H1 (cell line): ENCODE results near the gene LYRM4. TPM values are rescaled to one million over a fixed set of nuclear protein-coding genes. Genes with fewer than 3 reads are reported as not detected.

Source experiments
- CTCF ChIA-PET: fragments of 300-600 bp; sonication (Branson Sonifier 250); formaldehyde crosslinking; loops from one replicate; lab custom pipeline; 2021; ENCODE audit not compliant: partially characterized antibody; lab: Charles Lee
- POLR2A ChIA-PET: fragments of 300-600 bp; sonication (Branson Sonifier 250); formaldehyde crosslinking; loops from one replicate; lab custom pipeline; 2021; ENCODE audit warnings: inconsistent platforms; ENCODE audit not compliant: partially characterized antibody; lab: Charles Lee
- DNase-seq, 2 experiments: peaks; one replicate each; pipeline versions ENCODE4 v3.0.0 to v3.0.0-alpha.2; 2010 to 2022; ENCODE audit warnings: low spot score in 2 of 2, low read depth in 1 of 2, mixed read lengths in 1 of 2
- FAIRE-seq: peaks from 2 replicates; lab custom pipeline; 2011; peaks lifted over from hg19 to GRCh38; lab: Jason Lieb, UNC
- H2AFZ ChIP-seq: 2 replicates; pipeline ENCODE4 v1.8.1; 2012; ENCODE audit warnings: low read length, inconsistent platforms
- H2AK5ac ChIP-seq: 2 replicates; pipeline ENCODE4 v1.6.1; 2013; ENCODE audit warnings: low read depth, low read length
- H2BK120ac ChIP-seq: replicated peaks from 2 replicates; pipeline ENCODE3; 2013; ENCODE audit warnings: low read depth, low read length, inconsistent platforms
- H2BK12ac ChIP-seq: 2 replicates; pipeline ENCODE4 v1.6.1; 2013; ENCODE audit warnings: low read depth, low read length
- H2BK15ac ChIP-seq: 2 replicates; pipeline ENCODE4 v1.6.1; 2013; ENCODE audit warnings: low read length
- H2BK20ac ChIP-seq: 2 replicates; pipeline ENCODE4 v1.6.1; 2013; ENCODE audit warnings: low read length
- H2BK5ac ChIP-seq: 2 replicates; pipeline ENCODE4 v1.6.1; 2013; ENCODE audit warnings: low read depth, low read length
- H3K14ac ChIP-seq: 2 replicates; pipeline ENCODE4 v1.6.1; 2013; ENCODE audit warnings: inconsistent platforms; ENCODE audit not compliant: insufficient read length
- H3K18ac ChIP-seq: 2 replicates; pipeline ENCODE4 v1.6.1; 2013; ENCODE audit warnings: low read length; ENCODE audit errors: extremely low read depth
- H3K23ac ChIP-seq: 2 replicates; pipeline ENCODE4 v1.6.1; 2013; ENCODE audit warnings: inconsistent platforms; ENCODE audit not compliant: insufficient read length
- H3K23me2 ChIP-seq: 2 replicates; pipeline ENCODE4 v1.6.1; 2013; ENCODE audit warnings: low read depth, low read length
- H3K27ac ChIP-seq: 2 replicates; pipeline ENCODE4 v1.6.1; 2011; ENCODE audit warnings: low read depth, low read length, inconsistent platforms
- H3K27me3 ChIP-seq, 4 experiments: replicated peaks in 1 of 4; 1 replicate in 1 of 4; 2 replicates in 3 of 4; pipeline versions ENCODE4 v1.6.1 to v1.8.1; 2011 to 2013; ENCODE audit warnings: low read length in 3 of 4, mild to moderate bottlenecking in 3 of 4, inconsistent platforms in 2 of 4, mixed read lengths in 2 of 4, moderate library complexity in 1 of 4; ENCODE audit not compliant: control insufficient read depth in 3 of 4, insufficient read depth in 3 of 4; ENCODE audit errors: extremely low read depth in 1 of 4
- H3K36me3 ChIP-seq, 4 experiments: 2 replicates each; pipeline versions ENCODE4 v1.6.1 to v1.8.1; 2011 to 2013; ENCODE audit warnings: mild to moderate bottlenecking in 4 of 4, low read length in 3 of 4, moderate library complexity in 2 of 4, control low read depth in 1 of 4, inconsistent platforms in 1 of 4; ENCODE audit not compliant: insufficient read depth in 4 of 4, control insufficient read depth in 2 of 4
- H3K4ac ChIP-seq: replicated peaks from 2 replicates; pipeline ENCODE3; 2013; ENCODE audit warnings: low read length, low read depth, mixed read lengths, inconsistent platforms; ENCODE audit not compliant: insufficient read length
- H3K4me1 ChIP-seq, 4 experiments: replicated peaks in 1 of 4; 1 replicate in 1 of 4; 2 replicates in 3 of 4; pipeline versions ENCODE4 v1.6.1 to v1.8.1; 2011 to 2013; ENCODE audit warnings: low read length in 3 of 4, inconsistent platforms in 2 of 4, mixed read lengths in 1 of 4; ENCODE audit not compliant: insufficient read depth in 4 of 4, control insufficient read depth in 3 of 4
- H3K4me2 ChIP-seq, 2 experiments: 2 replicates each; pipeline versions ENCODE4 v1.6.1 to v1.8.1; 2011 to 2013; ENCODE audit warnings: low read depth in 2 of 2, low read length in 2 of 2, control low read depth in 1 of 2, inconsistent platforms in 1 of 2, mild to moderate bottlenecking in 1 of 2; ENCODE audit not compliant: insufficient read depth in 1 of 2
- H3K4me3 ChIP-seq, 4 experiments: fragments of 200-600, 300-600 bp in 1 of 4; sonication (generic), shearing (Covaris generic), sonication (Bioruptor Twin) in 1 of 4; 2 replicates each; pipeline versions ENCODE4 v1.5.1 to v1.8.1; 2011 to 2016; ENCODE audit warnings: low read length in 4 of 4, low read depth in 3 of 4, control low read depth in 2 of 4, inconsistent platforms in 2 of 4, mild to moderate bottlenecking in 2 of 4, mixed read lengths in 1 of 4, moderate library complexity in 1 of 4; ENCODE audit not compliant: insufficient read depth in 2 of 4; ENCODE audit errors: extremely low read depth in 1 of 4
- H3K56ac ChIP-seq: replicated peaks from 2 replicates; pipeline ENCODE3; 2013; ENCODE audit warnings: low read depth, mild to moderate bottlenecking, mixed read lengths, low read length, inconsistent platforms; ENCODE audit not compliant: insufficient read length
- H3K79me1 ChIP-seq: 2 replicates; pipeline ENCODE4 v1.6.1; 2013; ENCODE audit warnings: low read depth, low read length, control low read depth
- H3K79me2 ChIP-seq, 2 experiments: 2 replicates each; pipeline versions ENCODE4 v1.6.1 to v1.8.1; 2012 to 2013; ENCODE audit warnings: low read length in 2 of 2, mild to moderate bottlenecking in 2 of 2, inconsistent platforms in 1 of 2; ENCODE audit not compliant: insufficient read depth in 2 of 2, control insufficient read depth in 1 of 2
- H3K9ac ChIP-seq, 4 experiments: replicated peaks in 1 of 4; 1 replicate in 1 of 4; 2 replicates in 3 of 4; pipeline versions ENCODE4 v1.6.1 to v1.8.1; 2011 to 2013; ENCODE audit warnings: low read depth in 3 of 4, low read length in 3 of 4, control low read depth in 2 of 4, mild to moderate bottlenecking in 2 of 4, moderate library complexity in 2 of 4, inconsistent platforms in 1 of 4; ENCODE audit errors: extremely low read depth in 1 of 4
- H3K9me3 ChIP-seq, 2 experiments: 2 replicates each; pipeline versions ENCODE4 v1.6.1 to v1.8.1; 2012 to 2013; ENCODE audit warnings: mild to moderate bottlenecking in 2 of 2, moderate library complexity in 2 of 2, control low read depth in 1 of 2, inconsistent platforms in 1 of 2, low read depth in 1 of 2, low read length in 1 of 2, mixed read lengths in 1 of 2; ENCODE audit not compliant: insufficient read depth in 2 of 2
- H4K20me1 ChIP-seq, 2 experiments: replicated peaks in 1 of 2; 2 replicates each; pipeline versions ENCODE3 to v1.8.1; 2011 to 2013; ENCODE audit warnings: inconsistent platforms in 2 of 2, low read length in 2 of 2, mild to moderate bottlenecking in 1 of 2; ENCODE audit not compliant: insufficient read depth in 2 of 2, control insufficient read depth in 1 of 2
- H4K5ac ChIP-seq: 2 replicates; pipeline ENCODE4 v1.6.1; 2013; ENCODE audit warnings: low read length, low read depth, mixed read lengths, inconsistent platforms; ENCODE audit not compliant: insufficient read length
- H4K8ac ChIP-seq: 2 replicates; pipeline ENCODE4 v1.8.0; 2013; ENCODE audit warnings: mild to moderate bottlenecking, moderate library complexity, low read length, inconsistent platforms; ENCODE audit not compliant: insufficient read depth; ENCODE audit errors: extremely low read depth
- H4K91ac ChIP-seq: replicated peaks from 2 replicates; pipeline ENCODE3; 2013; ENCODE audit warnings: low read length, mixed read lengths, inconsistent platforms; ENCODE audit not compliant: insufficient read length
- HDAC6 ChIP-seq: IDR thresholded peaks from one replicate; pipeline ENCODE4 v1.7.1; 2012; ENCODE audit warnings: low read depth, mild to moderate bottlenecking, inconsistent platforms, low read length, moderate library complexity
- JUN ChIP-seq: IDR thresholded peaks from 2 replicates; pipeline ENCODE4 v1.6.1; 2011; ENCODE audit warnings: low read depth, mild to moderate bottlenecking, improper control_type of control experiment, low read length
- JUND ChIP-seq: IDR thresholded peaks from 2 replicates; pipeline ENCODE4 v1.6.1; 2011; ENCODE audit warnings: mild to moderate bottlenecking, improper control_type of control experiment, low read length
- KDM1A ChIP-seq: fragments of 200-600, 300-600 bp; sonication (generic); IDR thresholded peaks from 2 replicates; pipeline ENCODE4 v1.7.1; 2016; ENCODE audit warnings: mild to moderate bottlenecking, low read length, borderline replicate concordance
- KDM4A ChIP-seq: IDR thresholded peaks from one replicate; pipeline ENCODE4 v1.7.1; 2012; ENCODE audit warnings: low read depth, mild to moderate bottlenecking, moderate library complexity, low read length, inconsistent platforms; ENCODE audit not compliant: severe bottlenecking
- KDM5A ChIP-seq: fragments of 200-600 bp; IDR thresholded peaks from 2 replicates; pipeline ENCODE4 v1.7.1; 2012; ENCODE audit warnings: mild to moderate bottlenecking, low read length, inconsistent platforms, mixed read lengths
- NANOG ChIP-seq: IDR thresholded peaks from 2 replicates; pipeline ENCODE4 v1.6.1; 2011; ENCODE audit warnings: low read length, low read depth, mild to moderate bottlenecking, inconsistent platforms; ENCODE audit not compliant: insufficient read depth, poor library complexity, severe bottlenecking
- POLR2AphosphoS5 ChIP-seq: IDR thresholded peaks from 2 replicates; pipeline ENCODE4 v1.6.1; 2011; ENCODE audit warnings: low read depth, low read length
- RBBP5 ChIP-seq: IDR thresholded peaks from 2 replicates; pipeline ENCODE4 v1.7.1; 2012; ENCODE audit warnings: low read depth, mild to moderate bottlenecking, inconsistent platforms, low read length, moderate library complexity, borderline replicate concordance
- SRF ChIP-seq: IDR thresholded peaks from 2 replicates; pipeline ENCODE4 v1.6.1; 2011; ENCODE audit warnings: mild to moderate bottlenecking, low read depth, low read length, moderate library complexity
- SUZ12 ChIP-seq: fragments of 200-600 bp; sonication (generic); IDR thresholded peaks from 2 replicates; pipeline ENCODE4 v1.6.1; 2012; ENCODE audit warnings: mild to moderate bottlenecking, inconsistent platforms, low read length, moderate library complexity, mixed read lengths
- TBP ChIP-seq: IDR thresholded peaks from 2 replicates; pipeline ENCODE4 v1.6.1; 2011; ENCODE audit warnings: low read depth, low read length, improper control_type of control experiment
- WGBS, 2 experiments: shearing (Covaris generic) in 1 of 2; methylation state at CpG; one replicate each; pipeline versions ENCODE4 v1.1.6 to v1.1.7; 2013 to 2015; ENCODE audit warnings: low lambda C conversion rate in 2 of 2, mixed read lengths in 2 of 2, inconsistent platforms in 1 of 2, low coverage in 1 of 2, missing lambda C conversion rate in 1 of 2; ENCODE audit not compliant: insufficient replicate concordance in 2 of 2, insufficient coverage in 1 of 2, insufficient read length in 1 of 2; ENCODE audit errors: extremely low coverage in 1 of 2, missing lambda C conversion rate in 1 of 2; 5-methylcytosine and 5-hydroxymethylcytosine counted together
- polyA plus RNA-seq, 7 experiments: library from polyadenylated mRNA; depleted of rRNA in 3 of 7; stranded (reverse) in 5 of 7; unstranded in 2 of 7; fragments of >200 nt in 5 of 7; fragments of 200-250 nt in 2 of 7; gene quantifications; 1 replicate in 5 of 7; 2 replicates in 1 of 7; 4 replicates in 1 of 7; pipeline versions ENCODE4 v1.2.1 to v1.2.3, GENCODE V29; 2011 to 2013; ENCODE audit warnings: missing spikeins in 2 of 7, mixed read lengths in 2 of 7
- total RNA-seq: library from RNA; stranded (reverse); fragmentation: NEBNext Ultra II Directional; extraction: Animal tissue kit (Norgen Biotek cat#: 25700); gene quantifications from 2 replicates; pipeline ENCODE4 v1.2.1, GENCODE V29; 2021
- TF ChIP-seq, protein P1 (sequence below): IDR thresholded peaks from 2 replicates; pipeline ENCODE4 v1.6.1; 2011; ENCODE audit warnings: low read length, improper control_type of control experiment

Gene LYRM4
- total and polyA plus RNA-seq, 2 of the 8 experiments (the other 6 are each of a cell fraction or from before 2014, with no cell fraction given): 56.6 to 62.8 TPM

DNA sequence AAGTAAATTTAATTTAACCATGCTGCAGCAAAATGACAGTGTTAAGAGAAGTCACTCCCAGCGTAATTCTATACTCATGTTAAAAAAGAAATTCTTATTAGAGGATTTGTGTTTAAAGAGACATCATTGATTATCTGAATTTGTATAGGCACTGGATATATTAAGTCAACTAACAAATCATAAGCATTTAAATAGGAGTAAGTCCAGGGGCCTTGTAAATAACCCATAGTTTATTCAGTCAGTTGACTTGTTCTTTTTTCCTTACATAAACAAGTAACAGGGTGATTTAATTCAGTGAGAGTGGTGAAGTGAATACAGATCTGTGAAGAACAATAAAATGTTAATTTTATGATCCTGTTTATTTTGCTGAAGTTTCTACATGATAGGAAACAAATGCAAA, 22.4 kb downstream of the LYRM4 start:
- Histone ChIP-seq H3K9me3 (no peaks in the 10 kb centered on the region), H3K27ac (no peak overlapping the region), H3K18ac (no peak overlapping the region), H3K79me1 (peaks cover 5% of the 10 kb centered on the region; the same call in 1 of the 2 replicates), H3K4ac (no peak overlapping the region), H2AFZ (no peak overlapping the region), H3K4me1 (peaks cover 0 to 3% (median 0%) of the 10 kb centered on the region in 4 experiments; a peak in 2 of 7 replicates), H3K14ac (no peak overlapping the region), H4K5ac (no peak overlapping the region), H3K4me3 (no peak overlapping the region), H2AK5ac (no peak overlapping the region), H2BK120ac (no peak overlapping the region), H2BK5ac (no peak overlapping the region), H2BK15ac (no peak overlapping the region), H4K8ac (no peak overlapping the region), H3K23me2 (no peaks in the 10 kb centered on the region), H2BK12ac (no peak overlapping the region), H3K9ac (no peak overlapping the region), H3K79me2 (peaks cover 0 to 12% of the 10 kb centered on the region in 2 experiments; a peak in 2 of 4 replicates), H3K23ac (no peak overlapping the region), H2BK20ac (no peak overlapping the region), H3K56ac (no peak overlapping the region), H3K27me3 (no peaks in the 10 kb centered on the region), H4K91ac (no peak overlapping the region), H4K20me1 (peaks cover 8 to 9% of the 10 kb centered on the region in 2 experiments), H3K4me2 (no peak overlapping the region), H3K36me3 (no peaks in the 10 kb centered on the region; a peak in 2 of 8 replicates)
- 76% methylated on average over 1 of the region's 1 CpG; no CpG with 5 or more reads in 1 of the 2 experiments for WGBS, 2 experiments
- CTCF ChIA-PET: no interaction called here
- POLR2A ChIA-PET: no interaction called here
- FAIRE-seq (no peak), DNase-seq (no peak)
- TF ChIP-seq TBP: no peak
- TF ChIP-seq SUZ12: no peak
- TF ChIP-seq NANOG: no peak
- no peak for TF ChIP-seq POLR2AphosphoS5
- no peak for TF ChIP-seq KDM5A
- TF ChIP-seq, protein P1, sequence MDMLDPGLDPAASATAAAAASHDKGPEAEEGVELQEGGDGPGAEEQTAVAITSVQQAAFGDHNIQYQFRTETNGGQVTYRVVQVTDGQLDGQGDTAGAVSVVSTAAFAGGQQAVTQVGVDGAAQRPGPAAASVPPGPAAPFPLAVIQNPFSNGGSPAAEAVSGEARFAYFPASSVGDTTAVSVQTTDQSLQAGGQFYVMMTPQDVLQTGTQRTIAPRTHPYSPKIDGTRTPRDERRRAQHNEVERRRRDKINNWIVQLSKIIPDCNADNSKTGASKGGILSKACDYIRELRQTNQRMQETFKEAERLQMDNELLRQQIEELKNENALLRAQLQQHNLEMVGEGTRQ: no peak
- no peak for TF ChIP-seq JUN
- TF ChIP-seq KDM1A: no peak
- no peak for TF ChIP-seq JUND
- no peak for TF ChIP-seq SRF
- TF ChIP-seq KDM4A: no peak
- TF ChIP-seq HDAC6: no peak
- TF ChIP-seq RBBP5: no peak
